MCF 10A (cell line): ENCODE results near the gene SRP14. TPM values are rescaled to one million over a fixed set of nuclear protein-coding genes. Genes with fewer than 3 reads are reported as not detected.

Experiments used
- BruUV-seq: library from RNA; stranded (reverse); fragments of 400-500 nt; replicated peaks from 2 replicates; lab custom pipeline; 2021; lab: Mats Ljungman, UMichigan
- CTCF ChIA-PET: fragments of 300-600 bp; sonication (Branson Sonifier 250); formaldehyde crosslinking; extraction: SDS; loops from one replicate; lab custom pipeline; 2021; ENCODE audit warnings: antibody characterized with exemption, inconsistent platforms; lab: Yijun Ruan, JAX
- POLR2A ChIA-PET: fragments of 300-600, 350-650 bp; sonication (Branson Sonifier 250); formaldehyde crosslinking; extraction: SDS; loops from one replicate; lab custom pipeline; 2020; ENCODE audit warnings: antibody characterized with exemption, inconsistent platforms; lab: Yijun Ruan, JAX
- DNase-seq: peaks from one replicate; pipeline ENCODE4 v3.0.0-alpha.2; 2018; ENCODE audit not compliant: unreplicated experiment
- H3K27ac Mint-ChIP-seq: one replicate; pipeline ENCODE4 v1.8.0; 2022; ENCODE audit warnings: mild to moderate bottlenecking, low read depth, mixed read lengths; ENCODE audit not compliant: unreplicated experiment
- H3K27me3 Mint-ChIP-seq: one replicate; pipeline ENCODE4 v1.8.0; 2022; ENCODE audit warnings: mixed read lengths; ENCODE audit not compliant: insufficient read depth, unreplicated experiment
- H3K36me3 Mint-ChIP-seq: one replicate; pipeline ENCODE4 v1.8.0; 2022; ENCODE audit warnings: mild to moderate bottlenecking, moderate library complexity, mixed read lengths; ENCODE audit not compliant: insufficient read depth, unreplicated experiment
- H3K4me1 Mint-ChIP-seq: one replicate; pipeline ENCODE4 v1.8.0; 2022; ENCODE audit warnings: mixed read lengths; ENCODE audit not compliant: insufficient read depth, unreplicated experiment
- H3K4me3 Mint-ChIP-seq: one replicate; pipeline ENCODE4 v1.8.0; 2022; ENCODE audit warnings: mild to moderate bottlenecking, moderate library complexity, mixed read lengths; ENCODE audit not compliant: unreplicated experiment
- H3K9me3 Mint-ChIP-seq: one replicate; pipeline ENCODE4 v1.8.0; 2022; ENCODE audit warnings: mixed read lengths; ENCODE audit not compliant: unreplicated experiment
- CTCF ChIP-seq: fragments of 200-600 bp; IDR thresholded peaks from one replicate; pipeline ENCODE4 v1.8.0; 2022; ENCODE audit warnings: antibody characterized with exemption, mild to moderate bottlenecking; ENCODE audit not compliant: unreplicated experiment
- intact Hi-C: fragments of 100-400 bp; cut with micrococcal nuclease; formaldehyde crosslinking; loops from 2 replicates; pipeline ENCODE4 v1.14.1; 2022
- total RNA-seq: library from RNA; stranded (reverse); gene quantifications from 2 replicates; pipeline ENCODE4 v1.2.3, GENCODE V29; 2022

Gene SRP14
- total RNA-seq, 1 experiment from 2014 or later, result 165 TPM

DNA sequence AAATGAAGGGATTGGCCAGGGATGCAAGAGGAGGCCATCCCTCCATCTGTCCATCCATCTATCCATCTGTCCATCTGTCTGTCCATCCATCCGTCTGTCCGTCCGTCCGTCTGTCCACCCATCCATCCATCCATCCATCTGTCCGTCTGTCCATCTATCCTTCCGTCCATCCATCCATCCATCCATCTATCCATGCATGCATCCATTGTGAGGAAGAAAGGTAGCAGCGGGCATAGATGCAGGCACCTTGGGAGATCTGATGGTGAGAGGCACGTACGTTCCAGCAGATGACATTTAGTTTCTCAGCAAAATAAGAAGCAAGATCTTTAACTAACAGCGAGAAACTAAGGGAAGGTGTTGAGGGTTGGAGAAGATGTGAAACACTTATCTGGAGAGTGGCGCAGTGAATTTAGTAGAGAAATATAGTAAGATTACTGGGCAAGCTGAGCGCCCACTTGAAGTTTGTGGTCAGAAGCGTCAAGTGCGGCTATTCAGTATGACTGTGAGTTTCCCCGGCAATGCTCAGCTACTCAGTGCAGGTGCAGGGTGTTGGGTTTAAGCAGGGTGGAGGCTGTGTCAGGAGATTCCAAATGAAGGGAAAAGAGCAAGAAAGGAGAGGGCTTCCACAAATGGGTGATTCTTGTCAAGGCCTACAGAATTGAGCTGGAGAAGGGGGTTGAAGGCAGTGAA, 22.4 kb upstream of the SRP14 start:
- Mint-ChIP-seq H3K36me3 (peaks cover 5% of the 10 kb centered on the region), H3K4me1 (peaks cover 10% of the 10 kb centered on the region), H3K27ac (no peak overlapping the region), H3K27me3 (no peaks in the 10 kb centered on the region), H3K4me3 (no peak overlapping the region), H3K9me3 (no peaks in the 10 kb centered on the region)
- ChIA-PET CTCF (interaction anchor here (1.9 to 2.9 kb wide), 3 partner anchors 13 to 43 kb away, joined by 5 to 17 read pairs (median 11); no protein-coding TSS in a partner anchor), POLR2A (interaction anchor here (1.0 kb wide), 1 partner anchor 14 kb away, joined by 3 read pairs; no protein-coding TSS in a partner anchor)
- intact Hi-C loops, result no loop called here
- no peak for DNase-seq
- TF ChIP-seq CTCF, result no peak
- no TSS peak for BruUV-seq

- Mint-ChIP-seq H3K27me3 (no peaks in the 10 kb centered on the region), H3K4me3 (no peak overlapping the region), H3K36me3 (peaks cover 5% of the 10 kb centered on the region), H3K27ac (no peak overlapping the region), H3K9me3 (no peaks in the 10 kb centered on the region), H3K4me1 (peaks cover 19% of the 10 kb centered on the region)
- intact Hi-C loops, result no loop called here
- ChIA-PET CTCF (interaction anchor here (1.1 to 4.7 kb wide), 5 partner anchors 12 to 249 kb away, joined by 3 to 28 read pairs (median 11); no protein-coding TSS in a partner anchor), POLR2A (interaction anchor here (1.4 to 1.7 kb wide), 2 partner anchors 13 to 49 kb away, joined by 3 to 4 read pairs; partner anchors contain the start of gene BMF)
- no peak for DNase-seq
- no TSS peak for BruUV-seq
- TF ChIP-seq CTCF, result no peak
Observed at GRCh38 chr15:40060236-40060961, 21.4 kb upstream of the SRP14 start.

- intact Hi-C loops, result no loop called here
- no peaks in the 10 kb centered on the region for H3K27me3 Mint-ChIP-seq
- no peak overlapping the region for H3K27ac Mint-ChIP-seq
- peaks cover 5% of the 10 kb centered on the region for H3K36me3 Mint-ChIP-seq
- ChIA-PET CTCF (interaction anchor here (1.0 to 4.7 kb wide), 6 partner anchors 12 to 250 kb away, joined by 3 to 28 read pairs (median 8); no protein-coding TSS in a partner anchor), POLR2A (interaction anchor here (1.4 to 1.7 kb wide), 2 partner anchors 13 to 49 kb away, joined by 3 to 4 read pairs; partner anchors contain the start of gene BMF)
- no peaks in the 10 kb centered on the region for H3K9me3 Mint-ChIP-seq
- no peak for DNase-seq
- H3K4me1 Mint-ChIP-seq, result peaks cover 25% of the 10 kb centered on the region
- no TSS peak for BruUV-seq
- H3K4me3 Mint-ChIP-seq, result no peak overlapping the region
- TF ChIP-seq CTCF, result no peak
Observed at GRCh38 chr15:40059821-40060220, 20.8 kb upstream of the SRP14 start.
